Coronary artery (tissue), 2 donors: Measurements from ENCODE around the gene FBXO44.

ENCODE experiments used
- DNase-seq: peaks from one replicate; pipeline ENCODE4 v3.0.0-alpha.2; 2017; ENCODE audit warnings: low spot score
- H3K27ac ChIP-seq, 2 donors: fragments of 200-600 bp; sonication (generic); one replicate each; pipeline ENCODE4 v1.5.1; 2016 to 2019
- H3K4me3 ChIP-seq: fragments of 200-600 bp; sonication (generic); 2 replicates; pipeline ENCODE4 v1.5.1; 2016; ENCODE audit warnings: mild to moderate bottlenecking, moderate library complexity
- TF ChIP-seq, protein P1 (sequence below): fragments of 200-600 bp; sonication (generic); IDR thresholded peaks from one replicate; pipeline ENCODE4 v1.5.1; 2019; ENCODE audit warnings: antibody characterized with exemption

The FBXO44 gene

DNA sequence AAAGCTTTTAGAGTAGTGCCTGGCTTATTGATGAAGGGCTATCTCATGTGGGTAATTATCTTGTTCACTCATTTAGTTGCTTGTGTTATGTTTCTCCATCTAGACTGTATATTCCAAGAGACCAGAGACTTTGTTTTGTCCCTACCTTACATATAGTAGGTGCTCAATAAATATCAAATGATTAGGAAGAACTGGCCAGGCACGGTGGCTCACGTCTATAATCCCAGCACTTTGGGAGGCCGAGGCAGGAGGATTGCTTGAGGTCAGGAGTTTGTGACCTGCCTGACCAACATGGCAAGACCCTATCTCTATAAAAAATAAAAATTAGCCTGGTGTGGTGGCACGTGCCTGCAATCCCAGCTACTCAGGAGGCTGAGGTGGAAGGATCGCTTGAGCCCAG is 9.4 kb upstream of the FBXO44 start:
- TF ChIP-seq, protein P1, sequence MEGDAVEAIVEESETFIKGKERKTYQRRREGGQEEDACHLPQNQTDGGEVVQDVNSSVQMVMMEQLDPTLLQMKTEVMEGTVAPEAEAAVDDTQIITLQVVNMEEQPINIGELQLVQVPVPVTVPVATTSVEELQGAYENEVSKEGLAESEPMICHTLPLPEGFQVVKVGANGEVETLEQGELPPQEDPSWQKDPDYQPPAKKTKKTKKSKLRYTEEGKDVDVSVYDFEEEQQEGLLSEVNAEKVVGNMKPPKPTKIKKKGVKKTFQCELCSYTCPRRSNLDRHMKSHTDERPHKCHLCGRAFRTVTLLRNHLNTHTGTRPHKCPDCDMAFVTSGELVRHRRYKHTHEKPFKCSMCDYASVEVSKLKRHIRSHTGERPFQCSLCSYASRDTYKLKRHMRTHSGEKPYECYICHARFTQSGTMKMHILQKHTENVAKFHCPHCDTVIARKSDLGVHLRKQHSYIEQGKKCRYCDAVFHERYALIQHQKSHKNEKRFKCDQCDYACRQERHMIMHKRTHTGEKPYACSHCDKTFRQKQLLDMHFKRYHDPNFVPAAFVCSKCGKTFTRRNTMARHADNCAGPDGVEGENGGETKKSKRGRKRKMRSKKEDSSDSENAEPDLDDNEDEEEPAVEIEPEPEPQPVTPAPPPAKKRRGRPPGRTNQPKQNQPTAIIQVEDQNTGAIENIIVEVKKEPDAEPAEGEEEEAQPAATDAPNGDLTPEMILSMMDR, result no peak
- Histone ChIP-seq H3K4me3 (no peak overlapping the region), H3K27ac (no peak overlapping the region)
- DNase-seq, result no peak

DNA sequence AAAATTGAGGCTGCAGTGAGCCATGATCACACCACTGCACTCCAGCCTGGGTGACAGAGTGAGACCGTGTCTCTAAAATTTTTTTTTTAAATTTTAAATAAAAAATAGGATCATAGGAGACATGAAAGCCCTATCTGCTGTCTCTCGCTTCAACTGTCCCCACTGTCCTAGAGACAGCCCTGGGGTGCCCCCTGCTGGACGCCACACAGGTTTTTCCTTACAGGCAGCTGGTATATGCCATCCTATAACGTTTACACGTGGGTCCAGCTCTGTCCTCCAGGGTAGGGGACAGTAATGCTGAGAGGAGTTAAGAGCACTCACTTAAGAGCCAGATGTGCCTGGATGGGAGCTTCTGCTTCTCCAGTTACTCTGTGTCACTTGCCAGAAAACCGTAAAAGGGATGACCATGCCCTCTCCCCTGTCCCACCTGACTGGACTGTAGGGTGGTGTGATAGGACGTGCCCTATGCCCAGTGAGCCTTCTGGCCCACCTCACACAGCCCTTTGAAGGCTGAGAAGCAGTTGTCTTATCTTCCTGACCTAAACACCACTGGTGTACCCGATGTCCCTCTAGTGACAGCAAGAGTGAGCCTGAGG is 8.9 kb upstream of the FBXO44 start:
- no peak for DNase-seq
- Histone ChIP-seq H3K27ac (no peak overlapping the region), H3K4me3 (no peak overlapping the region)

DNA sequence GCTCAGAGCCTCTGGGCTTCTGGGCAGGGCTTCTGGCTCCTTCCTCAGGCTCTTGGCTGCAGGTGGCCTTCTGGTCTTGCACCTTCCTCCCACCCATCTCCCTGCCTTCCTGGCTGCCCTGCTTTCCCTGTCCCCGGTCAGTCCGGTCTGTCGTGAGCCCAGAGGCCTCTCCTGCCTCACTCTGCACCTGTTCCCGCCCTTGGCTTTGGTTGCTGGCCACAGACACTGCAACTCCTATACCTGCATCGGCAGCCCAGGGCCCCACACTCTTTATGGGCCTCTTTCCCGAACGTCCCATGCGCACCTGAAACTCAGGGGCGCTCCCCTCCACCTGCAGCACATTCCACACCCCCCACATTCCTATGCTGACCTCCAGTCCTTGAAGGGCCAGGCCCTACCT is 8.4 kb upstream of the FBXO44 start:
- H3K27ac ChIP-seq, result no peak overlapping the region
- TF ChIP-seq, protein P1, result no peak

More for the DNA sequence above, 8.9 kb upstream of the FBXO44 start:
- TF ChIP-seq, protein P1, result peak; percentile 71

DNA sequence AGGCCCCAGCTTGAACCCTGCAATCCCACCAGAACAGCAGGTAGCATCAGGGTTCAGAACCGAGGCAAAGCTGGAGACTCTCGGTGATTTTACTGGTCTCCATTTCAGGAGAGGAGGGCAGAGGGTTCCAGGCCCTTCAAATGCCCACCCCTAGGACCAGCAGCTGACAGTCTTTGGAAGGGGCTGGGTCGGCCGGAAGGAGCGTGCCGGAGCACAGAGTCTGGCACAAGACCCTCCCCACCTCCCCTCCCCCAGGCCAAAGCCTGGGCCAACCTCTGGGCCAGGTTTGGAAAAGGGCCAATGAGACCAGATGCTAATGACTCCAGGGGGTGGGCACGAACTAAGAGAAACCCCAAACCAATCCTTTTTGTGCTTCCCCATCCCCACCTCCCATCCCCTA is 7.3 kb upstream of the FBXO44 start:
- H3K27ac ChIP-seq, result no peak overlapping the region
- DNase-seq, result no peak

More for the DNA sequence above, 8.4 kb upstream of the FBXO44 start:
- H3K4me3 ChIP-seq, result no peak overlapping the region
- DNase-seq, result no peak

DNA sequence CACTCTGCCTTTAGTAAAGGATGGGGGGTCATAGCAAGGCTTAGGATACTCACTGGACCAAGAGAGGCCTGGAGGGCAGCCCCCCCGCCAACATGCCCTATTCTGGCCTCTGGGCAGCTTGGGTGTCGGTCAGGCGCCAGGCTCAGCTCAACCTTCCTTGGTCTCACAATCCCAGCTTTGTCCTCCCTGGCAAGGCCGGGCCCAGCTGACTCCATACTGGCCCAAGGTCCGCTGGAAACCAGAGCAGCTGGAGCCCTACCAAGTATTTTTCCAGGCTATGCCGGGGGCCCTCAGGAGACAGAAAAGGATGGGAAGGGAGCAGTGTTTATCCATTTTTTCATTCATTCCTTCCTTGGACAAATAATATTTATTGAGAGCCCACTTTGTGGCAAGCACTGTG is 6.6 kb upstream of the FBXO44 start:
- DNase-seq, result no peak
- TF ChIP-seq, protein P1, result no peak
- Histone ChIP-seq H3K4me3 (no peak overlapping the region), H3K27ac (no peak overlapping the region)

More for the DNA sequence above, 7.3 kb upstream of the FBXO44 start:
- no peak overlapping the region for H3K4me3 ChIP-seq
- TF ChIP-seq, protein P1, result no peak

DNA sequence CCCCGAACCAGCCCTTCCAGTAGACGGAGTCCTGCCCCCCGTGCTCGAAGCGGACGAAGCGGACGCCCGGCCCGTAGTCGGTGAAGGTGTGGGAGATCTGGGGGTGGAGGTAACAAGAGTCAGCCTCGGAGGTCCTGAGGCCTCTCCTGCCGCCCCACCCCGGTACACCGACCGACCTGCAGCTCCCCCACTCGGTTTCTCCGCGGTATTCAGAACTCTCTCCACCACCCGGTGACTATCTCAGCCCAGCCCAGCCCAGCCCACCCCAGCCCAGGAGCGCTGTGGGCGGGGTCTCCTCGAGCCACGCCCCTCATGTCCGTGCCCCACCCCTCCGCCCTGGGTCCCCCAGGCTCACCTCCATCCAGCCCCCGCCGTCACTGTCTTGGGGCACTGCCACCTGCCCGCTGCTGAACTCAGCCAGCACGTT is 5.9 kb upstream of the FBXO44 start:
- TF ChIP-seq, protein P1, result no peak
- H3K4me3 ChIP-seq, result peak overlapping the region; percentile 55
- H3K27ac ChIP-seq, result peak overlapping the region in 1 of 2 donors; percentile 31
- no peak for DNase-seq

DNA sequence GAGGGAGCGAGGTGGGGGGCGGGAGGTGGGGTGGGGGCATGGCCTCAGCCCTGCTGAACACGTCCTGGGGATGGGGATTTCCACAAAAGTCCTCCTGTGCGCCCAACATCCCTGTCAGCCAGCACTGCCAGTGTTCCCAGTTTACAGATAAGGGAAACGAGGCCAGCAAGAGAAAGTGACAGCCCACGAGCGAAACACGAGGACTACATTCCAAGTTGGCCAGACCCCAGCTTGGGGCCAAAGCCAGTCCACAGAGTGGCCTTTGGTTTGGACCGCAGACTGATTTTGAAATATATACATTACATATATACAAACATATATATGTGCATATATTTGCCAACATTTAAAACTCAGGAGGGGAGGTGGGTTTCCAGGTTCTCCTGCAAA is 5.4 kb upstream of the FBXO44 start:
- no peak for DNase-seq
- TF ChIP-seq, protein P1, result no peak
- no peak overlapping the region for H3K27ac ChIP-seq
- H3K4me3 ChIP-seq, result peak overlapping the region; percentile 55
